GM08714 (cell line): ENCODE data around the gene TP53BP1.

Source experiments
- H3K4me3 ChIP-seq: fragments of 200-500 bp; sonication (Bioruptor generic); 2 replicates; pipeline ENCODE4 v1.5.1; 2014; ENCODE audit warnings: mild to moderate bottlenecking, low read length, inconsistent platforms
- ZNF274 ChIP-seq: IDR thresholded peaks from 2 replicates; pipeline ENCODE4 v1.6.1; 2012; ENCODE audit warnings: mild to moderate bottlenecking, low read depth, low read length

Gene TP53BP1

GRCh38 chr15:43511012-43511885 is 18.3 kb upstream of the TP53BP1 start:
- TF ChIP-seq ZNF274, result no peak
- peak overlapping the region; percentile 39; the same call in 1 of the 2 replicates for H3K4me3 ChIP-seq

- no peak for TF ChIP-seq ZNF274
- H3K4me3 ChIP-seq, result peak overlapping the region; percentile 75
Measured at GRCh38 chr15:43510200-43511011, 17.4 kb upstream of the TP53BP1 start.

GRCh38 chr15:43509660-43510199 is 16.8 kb upstream of the TP53BP1 start:
- TF ChIP-seq ZNF274, result no peak
- H3K4me3 ChIP-seq, result peak overlapping the region; percentile 75; the same call in 1 of the 2 replicates

GRCh38 chr15:43508991-43509659 is 16.2 kb upstream of the TP53BP1 start:
- H3K4me3 ChIP-seq, result no peak overlapping the region
- TF ChIP-seq ZNF274, result no peak

GRCh38 chr15:43508421-43508820 is 15.5 kb upstream of the TP53BP1 start:
- no peak for TF ChIP-seq ZNF274
- no peak overlapping the region for H3K4me3 ChIP-seq

- TF ChIP-seq ZNF274, result no peak
- no peak overlapping the region for H3K4me3 ChIP-seq
Measured at GRCh38 chr15:43505738-43506137, 12.8 kb upstream of the TP53BP1 start.

- no peak for TF ChIP-seq ZNF274
Measured at GRCh38 chr15:43499635-43500034, 6.7 kb upstream of the TP53BP1 start.

GRCh38 chr15:43498990-43499389 is 6.0 kb upstream of the TP53BP1 start:
- no peak overlapping the region for H3K4me3 ChIP-seq
- TF ChIP-seq ZNF274, result no peak

More at GRCh38 chr15:43499635-43500034, 6.7 kb upstream of the TP53BP1 start:
- no peak overlapping the region for H3K4me3 ChIP-seq

GRCh38 chr15:43493703-43494472 is 932 bp upstream of the TP53BP1 start:
- no peak for TF ChIP-seq ZNF274
- H3K4me3 ChIP-seq, result peak overlapping the region; percentile 75

- no peak for TF ChIP-seq ZNF274
Measured at GRCh38 chr15:43492266-43492665, 690 bp downstream of the TP53BP1 start.

GRCh38 chr15:43489191-43489590 is 3.8 kb downstream of the TP53BP1 start:
- no peak overlapping the region for H3K4me3 ChIP-seq
- no peak for TF ChIP-seq ZNF274

More at GRCh38 chr15:43492266-43492665, 690 bp downstream of the TP53BP1 start:
- peak overlapping the region; percentile 75 for H3K4me3 ChIP-seq

GRCh38 chr15:43488790-43489189 is 4.2 kb downstream of the TP53BP1 start:
- no peak for TF ChIP-seq ZNF274
- no peak overlapping the region for H3K4me3 ChIP-seq

- TF ChIP-seq ZNF274, result no peak
- H3K4me3 ChIP-seq, result no peak overlapping the region
Measured at GRCh38 chr15:43487271-43487895, 5.6 kb downstream of the TP53BP1 start.
